B cell (primary cell): ENCODE data around the gene EXOC6B. TPM values are rescaled to one million over a fixed set of nuclear protein-coding genes. Genes with fewer than 3 reads are reported as not detected.

Experiments
- ATAC-seq: fragments of 200-7000 bp; cut with Tn5 transposase; one replicate; pipeline ENCODE4 v1.10.0; 2021; ENCODE audit warnings: low read depth, mild to moderate bottlenecking, moderate number of reproducible peaks, moderate library complexity
- CTCF ChIA-PET: fragments of 350-600 bp; sonication (Branson Sonifier 250); formaldehyde crosslinking; loops from one replicate; lab custom pipeline; 2021; ENCODE audit warnings: antibody characterized with exemption, inconsistent platforms; lab: Charles Lee
- POLR2A ChIA-PET: fragments of 350-600 bp; sonication (Branson Sonifier 250); formaldehyde crosslinking; loops from one replicate; lab custom pipeline; 2021; ENCODE audit warnings: antibody characterized with exemption; lab: Charles Lee
- DNase-seq: peaks from one replicate; pipeline ENCODE4 v3.0.0; 2013
- H2AFZ ChIP-seq: 2 replicates; pipeline ENCODE4 v1.6.1; 2012; ENCODE audit warnings: mild to moderate bottlenecking, low read depth, low read length; ENCODE audit not compliant: insufficient read depth, poor library complexity, severe bottlenecking
- H3K27ac ChIP-seq, 2 donors: 1 replicate in 1 of 2; 2 replicates in 1 of 2; pipeline ENCODE4 v1.5.1; 2012 to 2013; ENCODE audit warnings: low read length in 2 of 2, mild to moderate bottlenecking in 2 of 2, moderate library complexity in 1 of 2
- H3K27me3 ChIP-seq, 4 experiments: fragments of 200-600 bp in 1 of 4; sonication (generic) in 1 of 4; replicated peaks in 1 of 4; 1 replicate in 2 of 4; 2 replicates in 2 of 4; pipeline versions ENCODE4 v1.6.1 to v1.7.0; 2013 to 2016; ENCODE audit warnings: low read length in 3 of 4, mild to moderate bottlenecking in 2 of 4, mixed read lengths in 1 of 4, moderate library complexity in 1 of 4; ENCODE audit not compliant: insufficient read depth in 4 of 4, control insufficient read depth in 3 of 4; ENCODE audit errors: control extremely low read depth in 1 of 4
- H3K36me3 ChIP-seq, 2 experiments: replicated peaks in 1 of 2; 1 replicate in 1 of 2; 2 replicates in 1 of 2; pipeline versions ENCODE4 v1.6.1 to v1.7.1; 2013; ENCODE audit warnings: low read length in 1 of 2; ENCODE audit not compliant: insufficient read depth in 2 of 2, control insufficient read depth in 1 of 2; ENCODE audit errors: control extremely low read depth in 1 of 2, extremely low read depth in 1 of 2
- H3K4me1 ChIP-seq, 2 donors: fragments of 200-600 bp in 1 of 2; sonication (generic) in 1 of 2; 1 replicate in 1 of 2; 2 replicates in 1 of 2; pipeline versions ENCODE4 v1.5.1 to v1.6.1; 2013 to 2017; ENCODE audit warnings: low read length in 2 of 2; ENCODE audit not compliant: control insufficient read depth in 2 of 2, insufficient read depth in 2 of 2
- H3K4me2 ChIP-seq: replicated peaks from 2 replicates; pipeline ENCODE3; 2012; ENCODE audit warnings: mild to moderate bottlenecking, low read depth, low read length; ENCODE audit not compliant: poor library complexity, severe bottlenecking
- H3K4me3 ChIP-seq, 5 experiments: fragments of 200-600 bp in 1 of 5; sonication (generic) in 1 of 5; 1 replicate in 3 of 5; 2 replicates in 2 of 5; pipeline versions ENCODE4 v1.5.1 to v1.7.0; 2011 to 2016; ENCODE audit warnings: low read length in 4 of 5, mild to moderate bottlenecking in 4 of 5, low read depth in 2 of 5, control low read depth in 1 of 5, moderate library complexity in 1 of 5; ENCODE audit not compliant: insufficient read depth in 1 of 5; ENCODE audit errors: control extremely low read depth in 1 of 5, extremely low read depth in 1 of 5
- H3K79me2 ChIP-seq: fragments of 200-600 bp; sonication (generic); one replicate; pipeline ENCODE4 v1.6.0; 2016; ENCODE audit warnings: low read length; ENCODE audit not compliant: control insufficient read depth, insufficient read depth
- H3K9ac ChIP-seq: fragments of 200-600 bp; sonication (generic); 2 replicates; pipeline ENCODE4 v1.6.1; 2017; ENCODE audit warnings: mild to moderate bottlenecking, low read length, moderate library complexity
- H3K9me3 ChIP-seq, 3 donors: one replicate each; pipeline versions ENCODE4 v1.6.1 to v1.7.1; 2013; ENCODE audit warnings: low read length in 2 of 3; ENCODE audit not compliant: control insufficient read depth in 2 of 3, insufficient read depth in 1 of 3; ENCODE audit errors: control extremely low read depth in 1 of 3
- H4K20me1 ChIP-seq: 2 replicates; pipeline ENCODE4 v1.6.0; 2012; ENCODE audit warnings: mild to moderate bottlenecking, low read length; ENCODE audit not compliant: insufficient read depth, control insufficient read depth, poor library complexity, severe bottlenecking
- H3K27ac Mint-ChIP-seq: one replicate; pipeline ENCODE4 v1.8.0; 2021; ENCODE audit warnings: mixed read lengths
- H3K27me3 Mint-ChIP-seq: one replicate; pipeline ENCODE4 v1.8.0; 2021; ENCODE audit warnings: mixed read lengths
- H3K4me1 Mint-ChIP-seq: one replicate; pipeline ENCODE4 v1.8.0; 2021; ENCODE audit warnings: mixed read lengths
- H3K4me3 Mint-ChIP-seq: one replicate; pipeline ENCODE4 v1.8.0; 2021; ENCODE audit warnings: mixed read lengths
- H3K9me3 Mint-ChIP-seq: one replicate; pipeline ENCODE4 v1.8.0; 2022; ENCODE audit warnings: mixed read lengths; ENCODE audit not compliant: insufficient read depth
- EZH2 ChIP-seq: IDR thresholded peaks from 2 replicates; pipeline ENCODE4 v1.6.1; 2012; ENCODE audit warnings: borderline replicate concordance, low read depth, mild to moderate bottlenecking, moderate library complexity, low read length; ENCODE audit not compliant: insufficient read depth, poor library complexity, severe bottlenecking
- WGBS: methylation state at CpG from one replicate; pipeline ENCODE4 v1.1.5; 2013; ENCODE audit warnings: missing lambda C conversion rate; ENCODE audit not compliant: insufficient coverage; 5-methylcytosine and 5-hydroxymethylcytosine counted together
- intact Hi-C: fragments of 100-400 bp; cut with micrococcal nuclease; formaldehyde crosslinking; loops from one replicate; pipeline ENCODE4 v1.10.0; 2022
- polyA plus RNA-seq: library from polyadenylated mRNA; depleted of rRNA; stranded (reverse); fragments of >200 nt; gene quantifications from 2 replicates; pipeline ENCODE4 v1.2.3, GENCODE V29; 2012
- total RNA-seq, 2 donors: library from RNA; stranded (reverse); fragments of 120-200 nt in 1 of 2; gene quantifications; 1 replicate in 1 of 2; 2 replicates in 1 of 2; pipeline versions ENCODE4 v1.2.3 to v1.2.4, GENCODE V29; 2013 to 2022
- TF ChIP-seq, protein P1 (sequence below): fragments of 200-600 bp; IDR thresholded peaks from one replicate; pipeline ENCODE4 v1.8.0; 2022; ENCODE audit warnings: antibody characterized with exemption, mild to moderate bottlenecking

Gene EXOC6B
- total and polyA plus RNA-seq, 2 donors (not counting 1 experiment from before 2014, with no cell fraction given) = 4.8 to 22.6 TPM

DNA sequence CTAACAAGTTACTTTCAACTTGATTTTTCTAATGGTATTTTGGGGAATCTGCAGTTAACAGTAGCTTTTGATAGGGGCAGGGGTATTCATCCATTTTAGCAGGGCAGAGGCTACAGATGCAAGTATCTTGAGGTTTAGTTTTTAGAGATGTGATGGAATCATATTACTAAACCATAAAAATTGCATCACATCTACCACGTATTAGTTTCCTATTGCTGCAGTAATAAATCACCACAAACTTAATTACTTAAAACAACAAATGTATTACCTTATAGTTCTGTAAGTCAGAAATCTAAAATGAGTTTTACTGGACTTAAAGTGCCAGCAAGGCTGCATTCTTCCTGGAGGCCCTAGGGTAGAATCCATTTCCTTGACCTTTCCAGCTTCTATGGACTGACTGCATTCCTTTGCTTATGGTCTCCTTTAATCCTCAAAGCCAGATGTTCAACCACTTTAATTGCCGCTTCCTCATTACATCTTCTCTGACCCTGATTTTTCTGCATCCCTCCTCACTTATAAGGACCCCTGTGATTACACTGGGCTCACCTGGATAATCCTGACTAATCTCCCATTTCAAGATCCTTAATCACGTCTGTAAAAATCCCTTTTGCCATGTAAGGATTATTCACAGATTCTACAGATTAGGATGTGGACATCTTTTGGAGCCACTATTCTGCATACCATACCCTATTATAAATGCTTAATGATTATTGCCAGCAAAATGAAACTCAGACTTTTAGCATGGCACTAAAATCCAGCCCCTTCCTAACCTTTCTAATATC is 21.9 kb upstream of the EXOC6B start:
- ChIA-PET CTCF (interaction anchor here (1.3 kb wide), 1 partner anchor 16 kb away, joined by 3 read pairs; no protein-coding TSS in a partner anchor), POLR2A (no interaction called here)
- ATAC-seq = no peak
- H3K9me3 ChIP-seq = no peaks in the 10 kb centered on the region
- H3K27me3 ChIP-seq = no peaks in the 10 kb centered on the region
- H3K36me3 ChIP-seq = no peaks in the 10 kb centered on the region
- Mint-ChIP-seq H3K27me3 (peaks cover 20% of the 10 kb centered on the region), H3K4me1 (no peaks in the 10 kb centered on the region), H3K9me3 (no peaks in the 10 kb centered on the region), H3K27ac (no peak overlapping the region), H3K4me3 (no peak overlapping the region)
- no peak overlapping the region for H3K4me2 ChIP-seq
- no peak overlapping the region for H3K27ac ChIP-seq
- no peaks in the 10 kb centered on the region for H4K20me1 ChIP-seq
- H3K9ac ChIP-seq = no peak overlapping the region
- no peaks in the 10 kb centered on the region for H3K4me1 ChIP-seq
- no peak overlapping the region for H2AFZ ChIP-seq
- intact Hi-C loops = no loop called here
- WGBS = 88% methylated on average over 1 of the region's 3 CpGs
- TF ChIP-seq, protein P1, sequence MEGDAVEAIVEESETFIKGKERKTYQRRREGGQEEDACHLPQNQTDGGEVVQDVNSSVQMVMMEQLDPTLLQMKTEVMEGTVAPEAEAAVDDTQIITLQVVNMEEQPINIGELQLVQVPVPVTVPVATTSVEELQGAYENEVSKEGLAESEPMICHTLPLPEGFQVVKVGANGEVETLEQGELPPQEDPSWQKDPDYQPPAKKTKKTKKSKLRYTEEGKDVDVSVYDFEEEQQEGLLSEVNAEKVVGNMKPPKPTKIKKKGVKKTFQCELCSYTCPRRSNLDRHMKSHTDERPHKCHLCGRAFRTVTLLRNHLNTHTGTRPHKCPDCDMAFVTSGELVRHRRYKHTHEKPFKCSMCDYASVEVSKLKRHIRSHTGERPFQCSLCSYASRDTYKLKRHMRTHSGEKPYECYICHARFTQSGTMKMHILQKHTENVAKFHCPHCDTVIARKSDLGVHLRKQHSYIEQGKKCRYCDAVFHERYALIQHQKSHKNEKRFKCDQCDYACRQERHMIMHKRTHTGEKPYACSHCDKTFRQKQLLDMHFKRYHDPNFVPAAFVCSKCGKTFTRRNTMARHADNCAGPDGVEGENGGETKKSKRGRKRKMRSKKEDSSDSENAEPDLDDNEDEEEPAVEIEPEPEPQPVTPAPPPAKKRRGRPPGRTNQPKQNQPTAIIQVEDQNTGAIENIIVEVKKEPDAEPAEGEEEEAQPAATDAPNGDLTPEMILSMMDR = no peak
- no peak for TF ChIP-seq EZH2
- no peaks in the 10 kb centered on the region for H3K79me2 ChIP-seq
- no peak overlapping the region for H3K4me3 ChIP-seq
- DNase-seq = no peak
